Hepatocyte (in vitro differentiated cells): ENCODE data around the gene LRRIQ4. TPM values are rescaled to one million over a fixed set of nuclear protein-coding genes. Genes with fewer than 3 reads are reported as not detected.

Experiments
- DNase-seq: peaks from one replicate; pipeline ENCODE4 v3.0.0-alpha.2; 2016; ENCODE audit warnings: low spot score
- H2AFZ ChIP-seq: fragments of 200-600 bp; sonication (generic); 2 replicates; pipeline ENCODE4 v1.6.0; 2016; ENCODE audit warnings: antibody characterized with exemption, mild to moderate bottlenecking
- H3K27ac ChIP-seq: fragments of 200-600 bp; sonication (generic); 2 replicates; pipeline ENCODE4 v1.5.1; 2016; ENCODE audit warnings: mild to moderate bottlenecking
- H3K27me3 ChIP-seq: fragments of 200-600 bp; sonication (generic); 2 replicates; pipeline ENCODE4 v1.6.1; 2016
- H3K36me3 ChIP-seq: fragments of 200-600 bp; sonication (generic); replicated peaks from 2 replicates; pipeline ENCODE4 v1.5.1; 2016; ENCODE audit warnings: low read depth; ENCODE audit not compliant: insufficient read depth
- H3K4me1 ChIP-seq: fragments of 200-600 bp; sonication (generic); 2 replicates; pipeline ENCODE4 v1.5.1; 2016; ENCODE audit warnings: mild to moderate bottlenecking, moderate library complexity; ENCODE audit not compliant: insufficient read depth
- H3K4me2 ChIP-seq: fragments of 200-600 bp; sonication (generic); 2 replicates; pipeline ENCODE4 v1.6.0; 2016
- H3K4me3 ChIP-seq: fragments of 200-600 bp; sonication (generic); 2 replicates; pipeline ENCODE4 v1.5.1; 2016; ENCODE audit warnings: mild to moderate bottlenecking
- H3K79me2 ChIP-seq: fragments of 200-600 bp; sonication (generic); 2 replicates; pipeline ENCODE4 v1.6.0; 2017; ENCODE audit warnings: mild to moderate bottlenecking
- H3K9me2 ChIP-seq: fragments of 200-600 bp; sonication (generic); replicated peaks from 2 replicates; pipeline ENCODE4 v1.6.0; 2017; ENCODE audit warnings: mild to moderate bottlenecking; ENCODE audit not compliant: insufficient read depth
- H3K9me3 ChIP-seq: fragments of 200-600 bp; sonication (generic); 2 replicates; pipeline ENCODE4 v1.5.1; 2016; ENCODE audit warnings: low read depth, mild to moderate bottlenecking
- H4K20me1 ChIP-seq: fragments of 200-600 bp; sonication (generic); 2 replicates; pipeline ENCODE4 v1.6.0; 2016; ENCODE audit warnings: mild to moderate bottlenecking; ENCODE audit not compliant: insufficient read depth, poor library complexity, severe bottlenecking
- EZH2 ChIP-seq: fragments of 200-600 bp; sonication (generic); IDR thresholded peaks from 2 replicates; pipeline ENCODE4 v1.6.1; 2016; ENCODE audit warnings: antibody characterized with exemption, mild to moderate bottlenecking, borderline replicate concordance
- EZH2phosphoT487 ChIP-seq: fragments of 200-600 bp; sonication (generic); IDR thresholded peaks from one replicate; pipeline ENCODE4 v1.6.1; 2018; ENCODE audit warnings: antibody characterized with exemption, mild to moderate bottlenecking, low read depth, moderate library complexity; ENCODE audit not compliant: unreplicated experiment, severe bottlenecking
- whole genome bisulfite sequencing: methylation state at CpG from one replicate; pipeline ENCODE4 v1.1.6; 2016; ENCODE audit warnings: low lambda C conversion rate; ENCODE audit errors: missing lambda C conversion rate; 5-methylcytosine and 5-hydroxymethylcytosine counted together
- polyA plus RNA-seq: library from polyadenylated mRNA; unstranded; fragments of >200 nt; fragmentation: Nextera tagmentation; extraction: Ambion mirVana; gene quantifications from 2 replicates; pipeline ENCODE4 v1.2.1, GENCODE V29; 2016
- total RNA-seq: library from RNA; depleted of rRNA; stranded (reverse); fragments of >200 nt; gene quantifications from 2 replicates; pipeline ENCODE4 v1.2.3, GENCODE V29; 2014
- TF ChIP-seq, protein P1 (sequence below): fragments of 200-600 bp; sonication (generic); IDR thresholded peaks from 2 replicates; pipeline ENCODE4 v1.5.1; 2016; ENCODE audit warnings: antibody characterized with exemption, mild to moderate bottlenecking; ENCODE audit not compliant: poor library complexity

Gene LRRIQ4
- total and polyA plus RNA-seq, 2 experiments from 2014 or later = not detected

- H4K20me1 ChIP-seq = no peaks in the 10 kb centered on the region
- H3K36me3 ChIP-seq = no peaks in the 10 kb centered on the region
- peaks cover 5% of the 10 kb centered on the region for H3K79me2 ChIP-seq
- H3K4me1 ChIP-seq = peaks cover 7% of the 10 kb centered on the region
- H3K4me3 ChIP-seq = no peak within 1 kb of the TSS
- peak within 1 kb of the TSS; percentile 43 for H3K27ac ChIP-seq
- H2AFZ ChIP-seq = peak within 1 kb of the TSS; percentile 2
- peak within 1 kb of the TSS; percentile 38 for H3K4me2 ChIP-seq
- no peaks in the 10 kb centered on the region for H3K9me2 ChIP-seq
- no peaks in the 10 kb centered on the region for H3K9me3 ChIP-seq
- no peaks in the 10 kb centered on the region for H3K27me3 ChIP-seq
- WGBS = 71% methylated on average over 2 of the region's 2 CpGs
- TF ChIP-seq, protein P1, sequence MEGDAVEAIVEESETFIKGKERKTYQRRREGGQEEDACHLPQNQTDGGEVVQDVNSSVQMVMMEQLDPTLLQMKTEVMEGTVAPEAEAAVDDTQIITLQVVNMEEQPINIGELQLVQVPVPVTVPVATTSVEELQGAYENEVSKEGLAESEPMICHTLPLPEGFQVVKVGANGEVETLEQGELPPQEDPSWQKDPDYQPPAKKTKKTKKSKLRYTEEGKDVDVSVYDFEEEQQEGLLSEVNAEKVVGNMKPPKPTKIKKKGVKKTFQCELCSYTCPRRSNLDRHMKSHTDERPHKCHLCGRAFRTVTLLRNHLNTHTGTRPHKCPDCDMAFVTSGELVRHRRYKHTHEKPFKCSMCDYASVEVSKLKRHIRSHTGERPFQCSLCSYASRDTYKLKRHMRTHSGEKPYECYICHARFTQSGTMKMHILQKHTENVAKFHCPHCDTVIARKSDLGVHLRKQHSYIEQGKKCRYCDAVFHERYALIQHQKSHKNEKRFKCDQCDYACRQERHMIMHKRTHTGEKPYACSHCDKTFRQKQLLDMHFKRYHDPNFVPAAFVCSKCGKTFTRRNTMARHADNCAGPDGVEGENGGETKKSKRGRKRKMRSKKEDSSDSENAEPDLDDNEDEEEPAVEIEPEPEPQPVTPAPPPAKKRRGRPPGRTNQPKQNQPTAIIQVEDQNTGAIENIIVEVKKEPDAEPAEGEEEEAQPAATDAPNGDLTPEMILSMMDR = no peak
- no peak for TF ChIP-seq EZH2phosphoT487
- no peak for TF ChIP-seq EZH2
- peak; percentile 19 for DNase-seq
Measured at GRCh38 chr3:169869484-169870220, 57.0 kb downstream of the LRRIQ4 start, which contains the start of gene LRRC31. Gene LRRC31, minus strand, starts transcription at chr3:169869935. Its CDS starts 128 bp downstream, at chr3:169869807.

GRCh38 chr3:169871129-169871886 is 58.6 kb downstream of the LRRIQ4 start:
- no peaks in the 10 kb centered on the region for H3K36me3 ChIP-seq
- no peaks in the 10 kb centered on the region for H3K27me3 ChIP-seq
- DNase-seq = no peak
- peaks cover 7% of the 10 kb centered on the region for H3K4me1 ChIP-seq
- H3K9me2 ChIP-seq = no peaks in the 10 kb centered on the region
- H3K27ac ChIP-seq = peak overlapping the region; percentile 43
- TF ChIP-seq, protein P1 = no peak
- TF ChIP-seq EZH2 (no peak), EZH2phosphoT487 (no peak)
- no peak overlapping the region for H3K4me2 ChIP-seq
- H3K9me3 ChIP-seq = no peaks in the 10 kb centered on the region
- H3K4me3 ChIP-seq = no peak overlapping the region
- peaks cover 5% of the 10 kb centered on the region for H3K79me2 ChIP-seq
- WGBS = 90% methylated on average over 2 of the region's 2 CpGs
- no peak overlapping the region for H2AFZ ChIP-seq
- H4K20me1 ChIP-seq = no peaks in the 10 kb centered on the region

GRCh38 chr3:169879013-169879557 is 66.4 kb downstream of the LRRIQ4 start:
- Histone ChIP-seq H3K79me2 (no peaks in the 10 kb centered on the region), H3K9me2 (no peaks in the 10 kb centered on the region), H4K20me1 (no peaks in the 10 kb centered on the region), H2AFZ (no peak overlapping the region), H3K4me2 (no peak overlapping the region), H3K36me3 (no peaks in the 10 kb centered on the region), H3K9me3 (no peaks in the 10 kb centered on the region), H3K27me3 (no peaks in the 10 kb centered on the region), H3K27ac (no peak overlapping the region), H3K4me1 (no peaks in the 10 kb centered on the region), H3K4me3 (no peak overlapping the region)
- WGBS = 89% methylated on average over 8 of the region's 8 CpGs
- TF ChIP-seq, protein P1 = no peak
- TF ChIP-seq EZH2phosphoT487 (no peak), EZH2 (no peak)
- DNase-seq = no peak
